GM13976 (cell line): ENCODE results near the gene CTIF.

Experiments
- DNase-seq: peaks from one replicate; pipeline ENCODE4 v3.0.0; 2012; ENCODE audit warnings: low spot score
- CTCF ChIP-seq: IDR thresholded peaks from 2 replicates; pipeline ENCODE4 v1.5.1; 2012; ENCODE audit warnings: borderline replicate concordance, mild to moderate bottlenecking; ENCODE audit not compliant: insufficient read depth; ENCODE audit errors: extremely low read depth, missing control alignments, control extremely low read depth
- in situ Hi-C: fragments of 300-500 bp; cut with MboI; formaldehyde crosslinking; loops from one replicate; pipeline ENCODE4 v1.12.0; 2022; ENCODE audit warnings: low sequenced_read_pairs, mixed read lengths, inconsistent platforms; ENCODE audit not compliant: unreplicated experiment

The CTIF gene

GRCh38 chr18:48815581-48816324 is 276.9 kb downstream of the CTIF start:
- no peak for DNase-seq
- in situ Hi-C loops, result no loop called here
- no peak for TF ChIP-seq CTCF

GRCh38 chr18:48816554-48816953 is 277.7 kb downstream of the CTIF start:
- in situ Hi-C loops, result no loop called here
- no peak for DNase-seq
- TF ChIP-seq CTCF, result no peak

- in situ Hi-C loops, result no loop called here
- TF ChIP-seq CTCF, result no peak
- no peak for DNase-seq
These were observed 278.2 kb downstream of the CTIF start for GRCh38 chr18:48817021-48817461.

- no peak for TF ChIP-seq CTCF
- in situ Hi-C loops, result no loop called here
- no peak for DNase-seq
These were observed 279.8 kb downstream of the CTIF start for GRCh38 chr18:48818329-48819254.

GRCh38 chr18:48819276-48819675 is 280.4 kb downstream of the CTIF start:
- DNase-seq, result no peak
- TF ChIP-seq CTCF, result no peak
- in situ Hi-C loops, result no loop called here

GRCh38 chr18:48819781-48820482 is 281.1 kb downstream of the CTIF start:
- in situ Hi-C loops, result no loop called here
- no peak for DNase-seq

More at GRCh38 chr18:48819781-48820482, 281.1 kb downstream of the CTIF start:
- no peak for TF ChIP-seq CTCF
